ENCODE data around the gene FOSB.
A peak's percentile ranks its signal among the peaks of the same experiment; 100 is the strongest.

Gene FOSB

GRCh38 chr19:45467456-45468158, at the start of gene FOSB:
TSS of gene FOSB (plus strand) at chr19:45467996. CDS start at chr19:45468587, 591 bp downstream.
- peak; percentile 13 for TF ChIP-seq CTCF (IDR thresholded peaks at IDR 0.05; ENCODE audit: insufficient read depth, low read length, poor library complexity, severe bottlenecking)
- H3K36me3 ChIP-seq (ENCODE audit: control insufficient read depth, insufficient read depth, low read length), result no peaks in the 10 kb centered on the region
- H3K4me3 ChIP-seq (replicated peaks; ENCODE audit: low read depth, low read length), result peak within 1 kb of the TSS; percentile 72
- H3K27me3 ChIP-seq (replicated peaks; ENCODE audit: control insufficient read depth, insufficient read depth, low read length), result no peaks in the 10 kb centered on the region
- peak; percentile 92 for DNase-seq (ENCODE audit: extremely low read depth, insufficient read length)

GRCh38 chr19:45418802-45419201, 49.0 kb upstream of the FOSB start:
- Histone ChIP-seq H3K4me3 (replicated peaks; ENCODE audit: low read depth, low read length) (no peak overlapping the region), H3K27me3 (replicated peaks; ENCODE audit: control insufficient read depth, insufficient read depth, low read length) (no peaks in the 10 kb centered on the region), H3K36me3 (ENCODE audit: control insufficient read depth, insufficient read depth, low read length) (peaks cover 5% of the 10 kb centered on the region)
- no peak for TF ChIP-seq CTCF (IDR thresholded peaks at IDR 0.05; ENCODE audit: insufficient read depth, low read length, poor library complexity, severe bottlenecking)
- no peak for DNase-seq (ENCODE audit: extremely low read depth, insufficient read length)

GRCh38 chr19:45419396-45419795, 48.4 kb upstream of the FOSB start:
- peak; percentile 69 for DNase-seq (ENCODE audit: extremely low read depth, insufficient read length)
- H3K4me3 ChIP-seq (replicated peaks; ENCODE audit: low read depth, low read length), result peak overlapping the region; percentile 6; the same call in 1 of the 2 replicates

GRCh38 chr19:45419895-45420294, 47.9 kb upstream of the FOSB start:
- H3K4me3 ChIP-seq (replicated peaks; ENCODE audit: low read depth, low read length), result no peak overlapping the region
- H3K36me3 ChIP-seq (ENCODE audit: control insufficient read depth, insufficient read depth, low read length), result peaks cover 2% of the 10 kb centered on the region
- DNase-seq (ENCODE audit: extremely low read depth, insufficient read length), result no peak
- TF ChIP-seq CTCF (IDR thresholded peaks at IDR 0.05; ENCODE audit: insufficient read depth, low read length, poor library complexity, severe bottlenecking), result no peak
- no peaks in the 10 kb centered on the region for H3K27me3 ChIP-seq (replicated peaks; ENCODE audit: control insufficient read depth, insufficient read depth, low read length)

More at GRCh38 chr19:45419396-45419795, 48.4 kb upstream of the FOSB start:
- TF ChIP-seq CTCF (IDR thresholded peaks at IDR 0.05; ENCODE audit: insufficient read depth, low read length, poor library complexity, severe bottlenecking), result no peak
- Histone ChIP-seq H3K36me3 (ENCODE audit: control insufficient read depth, insufficient read depth, low read length) (peaks cover 4% of the 10 kb centered on the region), H3K27me3 (replicated peaks; ENCODE audit: control insufficient read depth, insufficient read depth, low read length) (no peaks in the 10 kb centered on the region)

GRCh38 chr19:45420356-45420755, 47.4 kb upstream of the FOSB start:
- TF ChIP-seq CTCF (IDR thresholded peaks at IDR 0.05; ENCODE audit: insufficient read depth, low read length, poor library complexity, severe bottlenecking), result no peak
- Histone ChIP-seq H3K36me3 (ENCODE audit: control insufficient read depth, insufficient read depth, low read length) (peaks cover 2% of the 10 kb centered on the region), H3K27me3 (replicated peaks; ENCODE audit: control insufficient read depth, insufficient read depth, low read length) (no peaks in the 10 kb centered on the region), H3K4me3 (replicated peaks; ENCODE audit: low read depth, low read length) (no peak overlapping the region)
- DNase-seq (ENCODE audit: extremely low read depth, insufficient read length), result no peak
